Uterus (tissue), 4 donors: ENCODE results near the gene SEH1L. TPM values are rescaled to one million over a fixed set of nuclear protein-coding genes. Genes with fewer than 3 reads are reported as not detected.
"Not testable (repeated sequence)": the region's sequence is repeated elsewhere in the genome, so short reads cannot be mapped to it uniquely, and the experiment has no call there.

Experiments
- DNase-seq, 2 donors: peaks; one replicate each; pipeline ENCODE4 v3.0.0-alpha.2; 2019 to 2020
- H3K27ac ChIP-seq, 2 donors: fragments of 200-600 bp; sonication (generic); 1 replicate in 1 of 2; 2 replicates in 1 of 2; pipeline ENCODE4 v1.5.1; 2016 to 2018
- H3K27me3 ChIP-seq, 2 donors: fragments of 200-600 bp; sonication (generic); one replicate each; pipeline ENCODE4 v1.5.1; 2018 to 2019; ENCODE audit warnings: control low read depth in 1 of 2
- H3K36me3 ChIP-seq, 2 donors: fragments of 200-600 bp; sonication (generic); one replicate each; pipeline ENCODE4 v1.5.1; 2019; ENCODE audit warnings: control low read depth in 1 of 2
- H3K4me1 ChIP-seq, 2 donors: fragments of 200-600 bp; sonication (generic); one replicate each; pipeline ENCODE4 v1.5.1; 2018 to 2019; ENCODE audit warnings: control low read depth in 1 of 2
- H3K4me3 ChIP-seq, 2 donors: fragments of 200-600 bp; sonication (generic); 1 replicate in 1 of 2; 2 replicates in 1 of 2; pipeline ENCODE4 v1.5.1; 2018 to 2019; ENCODE audit warnings: mild to moderate bottlenecking in 1 of 2
- H3K9me3 ChIP-seq, 2 donors: fragments of 200-600 bp; sonication (generic); one replicate each; pipeline ENCODE4 v1.5.1; 2019; ENCODE audit warnings: control low read depth in 1 of 2
- CTCF ChIP-seq, 4 experiments: fragments of 200-600 bp in 2 of 4; fragments of 450-650 bp in 2 of 4; sonication (generic) in 2 of 4; IDR thresholded peaks; one replicate each; pipeline ENCODE4 v1.5.1; 2016 to 2019; ENCODE audit warnings: antibody characterized with exemption in 4 of 4, mild to moderate bottlenecking in 2 of 4, moderate library complexity in 1 of 4
- POLR2A ChIP-seq, 2 donors: fragments of 450-650 bp; IDR thresholded peaks; one replicate each; pipeline ENCODE4 v1.6.1; 2016; ENCODE audit warnings: antibody characterized with exemption in 2 of 2, mild to moderate bottlenecking in 1 of 2, moderate library complexity in 1 of 2
- intact Hi-C: fragments of 100-400 bp; cut with DNase I; formaldehyde crosslinking; loops from one replicate; pipeline ENCODE4 v1.15.1; 2023; ENCODE audit warnings: low total_unique reads
- total RNA-seq, 4 donors: library from RNA; depleted of rRNA in 3 of 4; stranded (reverse); fragments of >200 nt in 3 of 4; gene quantifications; one replicate each; pipeline versions ENCODE4 v1.1.0 to v1.2.4, GENCODE V29; 2014 to 2023
- donor health status: DM: yes; HTN: yes; CAD: no.

The SEH1L gene
- total RNA-seq, 4 donors from 2014 or later = 14.4 to 53.8 (median 46.4) TPM

GRCh38 chr18:12973562-12974213 is 25.9 kb downstream of the SEH1L start:
- Histone ChIP-seq H3K27me3 (no peaks in the 10 kb centered on the region), H3K4me3 (no peak overlapping the region), H3K9me3 (no peaks in the 10 kb centered on the region), H3K27ac (no peak overlapping the region), H3K36me3 (no peaks in the 10 kb centered on the region), H3K4me1 (no peaks in the 10 kb centered on the region)
- DNase-seq = no peak
- intact Hi-C loops = no loop called here
- TF ChIP-seq CTCF (IDR thresholded peaks at IDR 0.05) (no peak), POLR2A (IDR thresholded peaks at IDR 0.05) (no peak)

- H3K9me3 ChIP-seq = no peaks in the 10 kb centered on the region
- H3K36me3 ChIP-seq = no peaks in the 10 kb centered on the region
- H3K27ac ChIP-seq = no peak overlapping the region
- DNase-seq = no peak
- TF ChIP-seq CTCF (IDR thresholded peaks at IDR 0.05) (no peak), POLR2A (IDR thresholded peaks at IDR 0.05) (no peak)
- H3K27me3 ChIP-seq = no peaks in the 10 kb centered on the region
- intact Hi-C loops = no loop called here
- no peak overlapping the region for H3K4me3 ChIP-seq
- H3K4me1 ChIP-seq = no peaks in the 10 kb centered on the region
Observed at GRCh38 chr18:12975488-12975887, 27.7 kb downstream of the SEH1L start.

GRCh38 chr18:12976305-12976704 is 28.5 kb downstream of the SEH1L start:
- no peak for DNase-seq
- TF ChIP-seq POLR2A (IDR thresholded peaks at IDR 0.05) = no peak
- no peak for TF ChIP-seq CTCF (IDR thresholded peaks at IDR 0.05)
- Histone ChIP-seq H3K27ac (no peak overlapping the region), H3K4me1 (no peaks in the 10 kb centered on the region), H3K9me3 (no peaks in the 10 kb centered on the region), H3K36me3 (no peaks in the 10 kb centered on the region), H3K27me3 (no peaks in the 10 kb centered on the region), H3K4me3 (no peak overlapping the region)
- intact Hi-C loops = no loop called here

GRCh38 chr18:12980065-12980464 is 32.3 kb downstream of the SEH1L start:
- DNase-seq, H3K9me3 ChIP-seq, H3K4me1 ChIP-seq, H3K36me3 ChIP-seq, intact Hi-C loops, H3K4me3 ChIP-seq, H3K27me3 ChIP-seq, H3K27ac ChIP-seq: not testable (repeated sequence)

GRCh38 chr18:12989397-12990122 is 41.7 kb downstream of the SEH1L start:
- no peaks in the 10 kb centered on the region for H3K36me3 ChIP-seq
- H3K4me1 ChIP-seq = peaks cover 7 to 10% of the 10 kb centered on the region in 2 donors
- intact Hi-C loops = no loop called here
- TF ChIP-seq CTCF (IDR thresholded peaks at IDR 0.05) (no peak), POLR2A (IDR thresholded peaks at IDR 0.05) (no peak)
- DNase-seq = no peak
- no peak overlapping the region for H3K4me3 ChIP-seq
- H3K27ac ChIP-seq = no peak overlapping the region
- no peaks in the 10 kb centered on the region for H3K27me3 ChIP-seq
- H3K9me3 ChIP-seq = no peaks in the 10 kb centered on the region
